Panc1 (cell line): ENCODE results near the gene CERS1.

Experiments
- CTCF ChIP-seq: fragments of 450-650 bp; IDR thresholded peaks from 2 replicates; pipeline ENCODE4 v1.5.1; 2017; ENCODE audit warnings: mild to moderate bottlenecking
- POLR2AphosphoS5 ChIP-seq: IDR thresholded peaks from 2 replicates; pipeline ENCODE4 v1.6.1; 2012; ENCODE audit warnings: mild to moderate bottlenecking, low read depth, low read length, moderate library complexity
- REST ChIP-seq, 2 experiments: IDR thresholded peaks; 2 replicates each; pipeline ENCODE4 v1.6.1; 2011 to 2012; ENCODE audit warnings: low read depth in 2 of 2, control low read depth in 1 of 2, low read length in 1 of 2, mild to moderate bottlenecking in 1 of 2, moderate library complexity in 1 of 2; ENCODE audit not compliant: insufficient read depth in 1 of 2
- SIN3A ChIP-seq: IDR thresholded peaks from 2 replicates; pipeline ENCODE4 v1.6.1; 2012; ENCODE audit warnings: low read depth, mild to moderate bottlenecking, low read length, moderate library complexity, borderline replicate concordance; ENCODE audit not compliant: insufficient read depth

GRCh38 chr19:18831524-18832305, 64.2 kb downstream of the CERS1 start, which contains the start of gene UPF1:
- TF ChIP-seq CTCF (no peak), REST (IDR thresholded peaks at IDR 0.05; ENCODE audit: insufficient read depth in 1 of 2, low read depth in 2 of 2, low read length in 1 of 2) (no peak), SIN3A (peak; percentile 83; the same call in 1 of the 2 replicates), POLR2AphosphoS5 (peak; percentile 66)
